ENCODE results near the gene RRP12.
A peak's percentile ranks its signal among the peaks of the same experiment; 100 is the strongest.
"Not testable (repeated sequence)": the region's sequence is repeated elsewhere in the genome, so short reads cannot be mapped to it uniquely, and the experiment has no call there.

The RRP12 gene, protein sequence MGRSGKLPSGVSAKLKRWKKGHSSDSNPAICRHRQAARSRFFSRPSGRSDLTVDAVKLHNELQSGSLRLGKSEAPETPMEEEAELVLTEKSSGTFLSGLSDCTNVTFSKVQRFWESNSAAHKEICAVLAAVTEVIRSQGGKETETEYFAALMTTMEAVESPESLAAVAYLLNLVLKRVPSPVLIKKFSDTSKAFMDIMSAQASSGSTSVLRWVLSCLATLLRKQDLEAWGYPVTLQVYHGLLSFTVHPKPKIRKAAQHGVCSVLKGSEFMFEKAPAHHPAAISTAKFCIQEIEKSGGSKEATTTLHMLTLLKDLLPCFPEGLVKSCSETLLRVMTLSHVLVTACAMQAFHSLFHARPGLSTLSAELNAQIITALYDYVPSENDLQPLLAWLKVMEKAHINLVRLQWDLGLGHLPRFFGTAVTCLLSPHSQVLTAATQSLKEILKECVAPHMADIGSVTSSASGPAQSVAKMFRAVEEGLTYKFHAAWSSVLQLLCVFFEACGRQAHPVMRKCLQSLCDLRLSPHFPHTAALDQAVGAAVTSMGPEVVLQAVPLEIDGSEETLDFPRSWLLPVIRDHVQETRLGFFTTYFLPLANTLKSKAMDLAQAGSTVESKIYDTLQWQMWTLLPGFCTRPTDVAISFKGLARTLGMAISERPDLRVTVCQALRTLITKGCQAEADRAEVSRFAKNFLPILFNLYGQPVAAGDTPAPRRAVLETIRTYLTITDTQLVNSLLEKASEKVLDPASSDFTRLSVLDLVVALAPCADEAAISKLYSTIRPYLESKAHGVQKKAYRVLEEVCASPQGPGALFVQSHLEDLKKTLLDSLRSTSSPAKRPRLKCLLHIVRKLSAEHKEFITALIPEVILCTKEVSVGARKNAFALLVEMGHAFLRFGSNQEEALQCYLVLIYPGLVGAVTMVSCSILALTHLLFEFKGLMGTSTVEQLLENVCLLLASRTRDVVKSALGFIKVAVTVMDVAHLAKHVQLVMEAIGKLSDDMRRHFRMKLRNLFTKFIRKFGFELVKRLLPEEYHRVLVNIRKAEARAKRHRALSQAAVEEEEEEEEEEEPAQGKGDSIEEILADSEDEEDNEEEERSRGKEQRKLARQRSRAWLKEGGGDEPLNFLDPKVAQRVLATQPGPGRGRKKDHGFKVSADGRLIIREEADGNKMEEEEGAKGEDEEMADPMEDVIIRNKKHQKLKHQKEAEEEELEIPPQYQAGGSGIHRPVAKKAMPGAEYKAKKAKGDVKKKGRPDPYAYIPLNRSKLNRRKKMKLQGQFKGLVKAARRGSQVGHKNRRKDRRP (N-terminal part only)

DNA sequence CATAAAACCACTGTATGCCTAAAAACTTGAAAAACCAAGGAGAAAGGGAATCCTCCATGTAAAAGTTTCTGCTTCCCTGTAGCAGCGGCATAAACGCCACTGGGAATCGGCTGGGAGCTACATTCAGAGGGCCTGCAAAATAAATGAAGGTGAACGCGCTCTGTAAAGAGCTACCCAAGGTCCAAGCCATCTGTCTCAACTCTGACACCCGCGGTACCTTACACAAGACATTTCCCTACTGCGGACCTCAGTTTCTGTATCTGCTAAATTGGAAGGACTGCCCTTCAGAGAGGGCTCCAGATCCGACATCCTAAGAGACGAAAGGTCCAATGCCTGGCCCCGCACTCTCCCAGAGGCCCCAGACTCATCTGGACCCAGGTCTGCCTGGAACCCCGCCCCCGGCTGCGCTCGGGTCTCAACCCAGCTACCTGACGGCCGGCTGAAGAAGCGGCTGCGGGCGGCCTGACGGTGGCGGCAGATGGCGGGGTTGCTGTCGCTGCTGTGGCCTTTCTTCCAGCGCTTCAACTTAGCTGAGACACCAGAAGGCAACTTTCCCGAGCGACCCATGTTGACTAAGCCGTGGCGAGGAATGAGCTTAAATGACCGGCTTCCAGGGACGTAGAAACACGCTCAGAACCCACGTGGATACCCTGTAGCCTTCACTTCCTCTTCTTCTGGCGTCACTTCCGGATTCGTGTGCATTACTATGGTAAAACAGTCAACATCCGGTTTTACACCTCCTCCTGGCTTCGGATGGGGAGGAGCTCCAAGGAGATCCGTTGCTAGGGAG lies at the start of gene RRP12:
Gene RRP12 (minus strand): TSS at position 676 of the 790 bp plus-strand sequence. CDS start 109 bp downstream, at position 567.
- peak; percentile 96 for DNase-seq
- in situ Hi-C loops (cut with MboI; ENCODE audit: low pct_unique_long_range_greater_than_20kb, low sequenced_read_pairs), result no loop called here

DNA sequence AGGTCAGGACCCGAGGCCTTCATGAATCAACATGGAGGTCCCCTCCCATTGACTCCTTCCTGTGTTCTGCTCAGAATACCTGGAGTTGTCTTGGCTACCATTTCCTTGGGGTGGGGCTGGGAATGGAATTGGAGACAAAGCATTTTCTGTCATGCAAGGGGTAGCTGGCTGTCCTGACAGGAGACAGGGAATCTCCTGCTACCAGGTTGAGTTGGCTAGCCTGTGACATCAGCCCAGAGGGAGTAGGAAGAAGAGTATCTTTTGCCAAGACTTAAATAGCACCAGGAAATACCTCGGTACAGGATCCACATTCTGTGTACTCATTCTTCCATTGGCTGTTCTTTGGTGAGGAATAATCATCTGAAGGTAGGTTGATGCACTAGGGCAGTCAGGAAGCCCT lies 49.7 kb upstream of the RRP12 start:
- in situ Hi-C loops (cut with MboI; ENCODE audit: low pct_unique_long_range_greater_than_20kb, low sequenced_read_pairs), result no loop called here
- DNase-seq, result no peak

DNA sequence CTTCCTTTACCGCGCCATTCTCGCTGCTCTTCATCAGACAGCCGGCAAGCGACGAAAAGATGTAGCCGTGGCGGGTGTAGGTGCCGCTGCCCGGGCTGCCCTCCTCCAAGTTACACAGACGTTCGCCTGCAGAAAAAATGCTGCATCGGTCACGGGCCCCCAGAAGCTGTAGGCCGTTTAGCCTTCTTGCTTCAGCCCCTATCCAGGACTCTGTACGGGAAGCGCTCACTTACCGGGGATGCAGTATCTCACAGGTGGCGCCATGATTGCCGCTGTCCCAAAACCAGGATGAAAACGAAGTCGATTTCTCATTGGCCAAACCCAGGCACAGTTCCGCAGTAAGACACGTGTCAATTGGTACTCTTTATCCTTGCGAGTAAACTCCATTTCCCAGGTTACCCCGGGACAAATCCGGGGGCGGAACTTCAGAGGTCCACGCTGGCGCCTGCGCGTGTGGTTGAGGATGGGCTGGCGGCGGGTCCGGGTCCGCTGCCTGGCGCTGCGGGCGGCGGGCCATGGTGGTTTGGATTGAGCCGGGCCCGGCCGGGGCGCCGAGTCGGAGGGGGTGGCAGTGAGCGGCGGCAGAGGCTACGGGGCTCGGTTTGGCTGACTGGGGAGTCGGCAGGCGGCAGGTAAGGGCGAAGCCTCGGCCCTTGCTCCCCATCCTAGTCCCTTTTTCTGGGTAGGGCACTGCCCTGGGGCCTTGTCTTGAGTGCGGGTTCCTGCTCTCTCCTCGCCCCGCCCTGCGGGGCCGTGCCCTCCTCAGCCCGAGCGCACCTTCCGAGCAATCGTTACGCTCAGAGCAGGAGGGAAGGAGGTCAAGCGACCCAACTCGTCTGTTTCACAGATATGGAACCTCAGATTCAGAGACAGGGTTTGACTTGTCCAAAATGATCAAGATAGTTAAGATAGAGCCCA lies 44.8 kb upstream of the RRP12 start, which contains the start of the genes EXOSC1 and ZDHHC16:
Gene EXOSC1 (minus strand): TSS at position 285 of the 918 bp plus-strand sequence. CDS start 21 bp downstream, at position 264.
Gene ZDHHC16 (plus strand): TSS at position 454 of the 918 bp plus-strand sequence. CDS start 5,501 bp downstream, outside the sequence.
- in situ Hi-C loops (cut with MboI; ENCODE audit: low pct_unique_long_range_greater_than_20kb, low sequenced_read_pairs), result no loop called here
- peak; percentile 95 for DNase-seq

DNA sequence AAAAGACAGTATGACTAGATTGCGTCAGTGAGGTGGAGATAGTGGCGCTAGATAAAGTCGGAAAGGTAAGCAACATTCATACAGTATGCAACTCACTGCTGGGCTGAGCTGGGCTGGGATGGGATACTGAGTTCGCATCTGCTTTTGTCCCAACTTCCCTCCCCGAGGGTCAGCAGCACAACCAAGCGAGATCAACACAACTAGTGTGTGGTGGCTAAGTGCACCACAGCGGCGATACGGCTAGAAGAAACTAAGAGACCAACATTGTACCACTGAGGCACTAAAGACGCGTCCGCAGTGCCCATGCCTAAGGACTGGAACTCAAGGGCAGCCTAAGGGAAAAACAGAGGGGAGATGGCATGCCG lies 44.2 kb upstream of the RRP12 start:
- in situ Hi-C loops (cut with MboI; ENCODE audit: low pct_unique_long_range_greater_than_20kb, low sequenced_read_pairs), result no loop called here
- no peak for DNase-seq

DNA sequence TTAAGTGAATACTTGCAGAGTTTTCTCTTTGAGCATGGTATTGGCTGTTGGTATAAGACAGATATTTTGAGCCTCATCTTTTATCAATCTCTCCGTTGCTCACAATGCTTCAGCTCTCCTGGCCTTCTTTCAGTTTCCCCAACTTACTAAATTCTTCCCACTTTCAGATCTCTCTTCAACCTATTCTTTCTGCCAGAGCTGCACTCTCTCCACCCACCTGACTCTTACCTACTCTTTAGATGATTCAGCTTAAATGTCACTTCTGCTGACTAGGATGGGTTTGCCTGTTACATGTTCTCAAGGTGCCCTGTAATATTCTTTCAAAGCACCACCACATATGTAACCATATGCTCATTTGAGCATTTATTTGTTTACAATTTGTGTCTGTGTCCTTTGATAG lies 43.1 kb upstream of the RRP12 start:
- in situ Hi-C loops (cut with MboI; ENCODE audit: low pct_unique_long_range_greater_than_20kb, low sequenced_read_pairs), result no loop called here
- DNase-seq, result no peak

DNA sequence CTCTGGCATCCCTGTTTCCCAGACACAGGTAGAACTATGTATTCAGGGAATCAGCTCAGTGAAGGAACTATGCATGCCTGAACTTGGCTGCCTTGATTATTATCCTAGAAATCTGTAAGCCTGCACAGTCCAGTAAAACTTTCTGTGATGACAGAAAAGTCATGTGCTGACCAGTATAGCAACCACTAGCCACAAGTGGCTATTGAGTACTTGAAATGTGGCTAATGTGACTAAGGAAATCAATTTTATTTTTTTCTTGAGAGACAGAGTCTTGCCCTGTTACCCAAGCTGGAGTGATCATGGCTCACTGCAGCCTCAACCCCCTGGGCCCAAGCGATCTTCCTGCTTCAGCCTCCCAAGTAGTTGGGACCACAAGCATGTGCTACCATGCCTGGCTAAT lies 41.1 kb upstream of the RRP12 start:
- no peak for DNase-seq
- in situ Hi-C loops (cut with MboI; ENCODE audit: low pct_unique_long_range_greater_than_20kb, low sequenced_read_pairs), result no loop called here

DNA sequence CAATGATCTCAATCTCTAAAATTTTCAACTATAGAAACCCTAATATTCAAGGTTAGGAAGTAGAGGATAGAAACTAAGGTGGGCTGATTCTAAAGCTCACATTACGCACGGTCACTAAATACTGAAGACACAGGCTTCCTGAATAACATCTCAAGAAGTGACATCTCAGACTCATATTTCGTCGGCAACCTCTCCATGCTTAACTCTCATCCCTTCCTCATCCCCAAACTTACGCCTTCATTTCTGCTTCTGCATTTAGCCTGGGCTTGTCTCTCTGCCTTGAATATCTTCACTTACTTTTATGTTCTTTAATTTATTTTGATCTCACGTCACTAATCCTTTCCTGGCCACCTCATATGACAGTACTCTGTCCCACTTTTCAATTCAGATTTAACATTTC lies 34.1 kb upstream of the RRP12 start:
- no peak for DNase-seq
- in situ Hi-C loops (cut with MboI; ENCODE audit: low pct_unique_long_range_greater_than_20kb, low sequenced_read_pairs), result no loop called here

DNA sequence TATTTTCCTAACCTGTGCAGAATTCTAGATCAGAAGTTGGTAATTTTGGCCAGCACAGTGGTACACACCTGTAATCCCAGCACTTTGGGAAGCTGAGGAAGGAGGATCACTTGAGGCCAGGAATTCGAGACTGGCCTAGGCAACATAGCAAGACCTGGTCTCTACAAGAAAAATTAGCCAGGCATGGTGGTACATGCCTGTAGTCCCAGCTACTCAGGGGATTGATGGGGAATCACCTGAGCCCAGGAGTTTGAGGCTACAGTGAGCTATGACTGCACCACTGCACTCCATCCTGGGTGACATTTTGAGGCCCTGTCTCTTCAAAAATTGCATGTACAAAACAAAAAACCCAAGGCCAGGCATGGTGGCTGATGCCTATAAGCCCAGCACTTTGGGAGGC lies 33.4 kb upstream of the RRP12 start:
- DNase-seq, result no peak
- in situ Hi-C loops (cut with MboI; ENCODE audit: low pct_unique_long_range_greater_than_20kb, low sequenced_read_pairs), result no loop called here

DNA sequence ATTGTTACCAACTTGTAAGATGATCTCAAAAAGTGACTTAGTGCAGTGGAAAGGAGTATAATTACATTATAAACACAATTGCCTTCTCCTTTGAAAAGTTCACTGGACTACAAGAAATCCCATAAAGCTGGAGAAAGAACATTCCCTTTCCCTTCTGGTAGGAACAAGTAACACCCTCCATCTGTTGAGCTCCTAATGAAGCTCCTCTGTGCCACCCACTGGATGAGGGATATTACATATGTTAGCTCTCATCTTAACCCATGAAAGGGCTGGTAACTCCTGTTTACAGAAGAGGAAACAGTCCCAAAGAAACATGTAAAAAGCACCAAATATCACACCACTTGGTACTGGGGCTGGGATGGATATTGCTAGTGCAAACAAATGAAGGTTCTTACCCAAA lies 32.9 kb upstream of the RRP12 start:
- in situ Hi-C loops (cut with MboI; ENCODE audit: low pct_unique_long_range_greater_than_20kb, low sequenced_read_pairs), result no loop called here
- no peak for DNase-seq

DNA sequence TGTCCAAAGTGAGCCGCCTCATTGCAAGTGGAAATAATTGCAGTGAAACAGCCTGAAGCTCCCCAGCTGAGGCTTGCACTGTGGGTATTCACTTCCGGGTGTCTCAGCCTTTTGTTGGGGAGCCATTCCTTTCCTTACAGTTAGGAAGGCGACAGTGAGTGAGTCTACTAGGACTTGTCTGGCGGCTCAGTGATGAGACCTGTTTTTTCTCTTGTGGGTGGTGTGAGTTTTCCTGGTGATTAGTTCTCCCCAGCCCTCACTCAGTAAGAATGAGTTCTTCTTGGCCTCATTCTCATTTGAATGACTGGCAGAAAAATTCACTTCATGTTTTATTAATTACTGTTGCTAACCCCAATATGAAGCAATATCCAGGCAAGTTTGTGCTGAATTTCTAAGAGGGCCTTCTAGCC lies 27.4 kb upstream of the RRP12 start:
- in situ Hi-C loops (cut with MboI; ENCODE audit: low pct_unique_long_range_greater_than_20kb, low sequenced_read_pairs), result no loop called here

DNA sequence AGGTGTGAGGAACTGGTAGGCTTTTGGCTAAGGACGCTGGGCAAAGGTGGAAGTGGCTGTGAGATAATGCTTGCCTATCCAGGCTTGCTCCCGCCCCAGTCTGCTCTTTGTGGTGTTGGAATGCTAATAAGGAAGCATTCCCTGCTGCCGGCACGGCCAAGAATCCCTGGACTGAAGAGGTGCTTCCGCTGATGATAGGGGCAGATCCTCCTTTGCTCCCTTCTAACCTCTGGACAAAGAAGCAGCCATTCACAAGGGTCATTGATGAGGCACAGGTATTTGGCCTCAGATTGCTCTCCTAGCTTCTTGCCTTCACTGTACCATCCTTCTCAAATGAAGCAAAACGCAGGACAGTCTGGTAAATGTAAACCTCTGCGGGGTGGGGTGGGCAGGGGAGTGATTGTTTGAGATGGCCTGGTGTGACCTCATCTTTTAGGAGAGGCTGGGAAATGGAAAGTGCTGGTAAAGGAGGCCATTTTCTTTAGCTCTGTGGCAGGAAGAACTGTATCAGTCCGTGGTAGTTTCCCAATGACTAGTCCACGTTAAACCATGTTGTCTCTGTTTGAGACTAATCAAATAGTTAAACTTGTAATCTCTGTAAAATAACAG lies 26.5 kb upstream of the RRP12 start:
- in situ Hi-C loops (cut with MboI; ENCODE audit: low pct_unique_long_range_greater_than_20kb, low sequenced_read_pairs), result no loop called here
- no peak for DNase-seq

More for the DNA sequence above, 27.4 kb upstream of the RRP12 start:
- DNase-seq, result peak; percentile 44

DNA sequence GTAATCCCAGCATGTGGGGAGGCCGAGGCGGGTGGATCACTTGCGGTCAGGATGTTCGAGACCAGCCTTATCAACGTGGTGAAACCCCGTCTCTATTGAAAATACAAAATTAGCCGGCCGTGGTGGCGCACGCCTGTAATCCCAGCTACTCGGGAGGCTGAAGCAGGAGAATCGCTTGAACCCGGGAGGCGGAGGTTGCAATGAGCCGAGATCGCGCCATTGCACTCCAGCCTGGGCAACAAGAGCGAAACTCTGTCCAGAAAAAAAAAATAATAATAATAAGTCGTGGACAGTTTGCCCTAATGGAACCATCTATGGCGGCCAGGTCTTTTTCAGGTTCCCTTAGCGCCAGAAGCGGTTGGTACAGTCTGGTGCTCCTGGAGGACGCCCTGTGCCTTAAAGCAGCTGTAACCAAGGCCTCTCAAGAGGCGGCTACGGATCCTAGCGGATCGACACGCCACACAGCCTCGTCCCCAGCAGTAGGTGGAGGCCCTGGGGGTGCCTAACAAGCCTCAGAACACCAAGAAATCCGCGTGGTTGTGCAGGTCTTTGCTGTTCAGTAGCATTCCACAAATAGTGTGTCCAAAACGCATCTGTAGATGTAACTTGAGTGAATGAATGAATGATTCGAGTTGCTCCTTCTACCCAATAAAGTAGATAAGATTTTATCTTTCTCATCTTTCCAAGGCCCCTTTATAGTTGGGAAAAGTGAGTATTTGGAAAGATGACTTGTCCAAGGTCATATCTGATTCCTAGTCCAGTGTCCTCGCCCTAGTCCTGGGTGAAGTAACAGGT lies 25.8 kb upstream of the RRP12 start:
- no peak for DNase-seq
- in situ Hi-C loops (cut with MboI; ENCODE audit: low pct_unique_long_range_greater_than_20kb, low sequenced_read_pairs), result no loop called here

DNA sequence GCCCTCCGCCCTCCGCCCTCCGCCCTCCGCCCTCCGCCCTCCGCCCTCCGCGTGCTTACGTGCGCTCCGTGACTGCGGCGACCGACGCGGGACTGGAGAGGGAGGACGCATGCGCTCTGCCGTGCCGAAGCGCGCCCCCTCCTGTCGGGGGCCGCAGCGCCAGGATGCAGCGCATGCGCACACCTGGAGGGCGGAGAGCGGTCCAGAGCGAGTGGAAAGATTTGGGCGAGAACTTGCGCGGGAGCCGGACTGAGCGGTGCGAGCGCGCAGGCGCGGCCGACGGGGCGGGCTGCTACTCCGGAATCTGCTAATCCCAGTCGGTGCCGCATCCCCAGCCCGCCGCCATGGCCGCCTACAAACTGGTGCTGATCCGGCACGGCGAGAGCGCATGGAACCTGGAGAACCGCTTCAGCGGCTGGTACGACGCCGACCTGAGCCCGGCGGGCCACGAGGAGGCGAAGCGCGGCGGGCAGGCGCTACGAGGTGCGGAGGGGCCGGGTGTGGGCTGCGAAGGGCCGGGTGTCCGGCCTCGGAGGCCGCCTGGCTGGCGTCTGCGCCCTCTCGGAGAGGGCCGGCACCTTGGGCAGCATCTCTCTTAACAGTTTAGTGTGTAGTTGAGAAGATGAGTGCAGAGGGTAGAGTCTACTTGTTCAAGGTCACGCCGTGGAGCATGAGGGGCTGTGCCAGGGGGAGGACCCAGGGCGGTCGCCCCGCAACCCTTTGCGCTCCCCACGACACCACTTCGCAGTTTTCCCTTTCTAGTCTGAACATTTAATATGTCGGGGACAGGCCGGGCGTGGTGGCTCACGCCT lies 25.0 kb upstream of the RRP12 start, which contains the start of gene PGAM1:
Gene PGAM1 (plus strand): TSS at position 228 of the 812 bp plus-strand sequence. CDS start 117 bp downstream, at position 345.
- peak; percentile 98 for DNase-seq
- in situ Hi-C loops (cut with MboI; ENCODE audit: low pct_unique_long_range_greater_than_20kb, low sequenced_read_pairs), result no loop called here

DNA sequence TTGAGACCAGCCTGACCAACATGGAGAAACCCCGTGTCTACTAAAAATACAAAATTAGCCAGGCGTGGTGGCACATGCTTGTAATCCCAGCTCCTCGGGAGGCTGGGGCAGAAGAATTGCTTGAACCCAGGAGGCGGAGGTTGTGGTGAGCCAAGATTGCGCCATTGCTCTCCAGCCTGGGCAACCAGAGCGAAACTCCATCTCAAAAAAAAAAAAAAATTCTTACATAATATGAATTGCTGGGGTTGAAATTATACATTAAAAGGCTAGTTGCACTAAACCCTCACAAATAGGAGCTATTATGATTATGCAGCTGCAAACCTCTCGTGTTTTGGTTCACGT lies 22.6 kb upstream of the RRP12 start:
- in situ Hi-C loops (cut with MboI; ENCODE audit: low pct_unique_long_range_greater_than_20kb, low sequenced_read_pairs); DNase-seq: not testable (repeated sequence)

DNA sequence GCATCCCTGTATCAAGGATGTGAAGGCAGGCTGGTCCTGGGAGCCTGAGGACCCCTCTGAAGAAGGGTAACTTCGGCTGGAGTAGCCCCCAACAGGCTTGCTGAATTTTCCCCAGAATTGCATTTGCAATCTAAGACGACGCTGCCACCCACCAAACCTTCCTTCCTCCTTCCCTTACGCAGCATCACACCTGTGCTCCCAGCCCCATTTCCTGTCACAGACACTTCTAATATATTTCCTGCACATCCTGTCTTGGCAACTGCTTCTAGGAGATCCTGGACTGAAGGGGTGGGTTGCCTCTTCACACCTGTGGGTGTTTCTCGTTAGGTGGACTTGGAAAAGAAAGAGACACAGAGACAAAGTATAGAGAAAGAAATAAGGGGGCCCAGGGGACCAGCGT lies 15.4 kb upstream of the RRP12 start:
- DNase-seq, result no peak
- in situ Hi-C loops (cut with MboI; ENCODE audit: low pct_unique_long_range_greater_than_20kb, low sequenced_read_pairs), result no loop called here

DNA sequence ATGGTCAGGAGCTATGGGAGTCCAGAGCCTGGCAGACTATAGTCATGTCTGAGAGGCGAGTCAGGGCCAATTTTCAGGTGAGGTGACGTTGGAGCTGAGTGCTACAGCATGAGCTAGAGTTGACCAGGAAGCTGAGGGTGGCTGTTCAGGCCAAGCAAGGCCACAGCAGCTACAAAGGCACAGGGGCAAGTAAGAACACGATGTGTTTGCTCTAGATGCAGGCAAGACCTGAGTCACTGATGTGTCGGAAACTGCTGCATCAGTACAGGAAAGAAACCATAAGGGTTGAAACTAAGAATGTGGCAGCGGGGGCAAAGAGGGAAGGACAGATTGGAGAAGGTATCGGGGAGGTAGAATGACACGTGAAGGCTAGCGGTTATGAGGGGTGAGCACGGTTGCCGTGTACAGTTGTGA lies 11.8 kb upstream of the RRP12 start:
- no peak for DNase-seq
- in situ Hi-C loops (cut with MboI; ENCODE audit: low pct_unique_long_range_greater_than_20kb, low sequenced_read_pairs), result no loop called here
